Measurements from ENCODE around the gene ALG12. TPM values are rescaled to one million over a fixed set of nuclear protein-coding genes. Genes with fewer than 3 reads are reported as not detected.

ALG12 gene
- total and polyA plus RNA-seq, 2 donors (not counting 1 experiment from before 2014, with no cell fraction given): 15.2 to 16.6 TPM

- no peak overlapping the region for H3K27ac ChIP-seq (ENCODE audit: low read length in 2 of 2)
- peaks cover 0 to 8% (median 2%) of the 10 kb centered on the region in 4 experiments for H3K27me3 ChIP-seq (replicated peaks in 1 of 4; ENCODE audit: control extremely low read depth in 1 of 4, control insufficient read depth in 3 of 4, insufficient read depth in 4 of 4, low read length in 3 of 4)
- Mint-ChIP-seq H3K4me1 (peaks cover 42% of the 10 kb centered on the region), H3K27me3 (peaks cover 12% of the 10 kb centered on the region), H3K9me3 (ENCODE audit: insufficient read depth) (no peaks in the 10 kb centered on the region), H3K27ac (peak overlapping the region; percentile 46), H3K4me3 (peak overlapping the region; percentile 76)
- peaks cover 60% of the 10 kb centered on the region for H3K79me2 ChIP-seq (ENCODE audit: control insufficient read depth, insufficient read depth, low read length)
- peaks cover 0 to under 1% (median 0%) of the 10 kb centered on the region in 3 donors for H3K9me3 ChIP-seq (ENCODE audit: control extremely low read depth in 1 of 3, control insufficient read depth in 2 of 3, insufficient read depth in 1 of 3, low read length in 2 of 3)
- intact Hi-C loops (cut with micrococcal nuclease): no loop called here
- DNase-seq (no peak), ATAC-seq (ENCODE audit: low read depth) (no peak)
- H3K4me3 ChIP-seq (ENCODE audit: control extremely low read depth in 1 of 5, extremely low read depth in 1 of 5, insufficient read depth in 1 of 5, low read depth in 2 of 5, low read length in 4 of 5): no peak overlapping the region
- POLR2A ChIA-PET: interaction anchor here (0.6 kb wide), 1 partner anchor 23 kb away, joined by 4 read pairs; no protein-coding TSS in a partner anchor
- H4K20me1 ChIP-seq (ENCODE audit: control insufficient read depth, insufficient read depth, low read length, poor library complexity, severe bottlenecking): peaks cover 54% of the 10 kb centered on the region
- CTCF ChIA-PET: interaction anchor here (0.6 to 1.6 kb wide), 4 partner anchors 18 to 349 kb away, joined by 3 to 5 read pairs (median 4); no protein-coding TSS in a partner anchor
- H2AFZ ChIP-seq (ENCODE audit: insufficient read depth, low read depth, low read length, poor library complexity, severe bottlenecking): no peak overlapping the region
- peak overlapping the region; percentile 74 for H3K9ac ChIP-seq (ENCODE audit: low read length)
- TF ChIP-seq EZH2 (IDR thresholded peaks at IDR 0.05; ENCODE audit: borderline replicate concordance, insufficient read depth, low read depth, low read length, poor library complexity, severe bottlenecking) (no peak), CTCF (IDR thresholded peaks at IDR 0.05) (no peak)
- peak overlapping the region; percentile 90 for H3K4me2 ChIP-seq (replicated peaks; ENCODE audit: low read depth, low read length, poor library complexity, severe bottlenecking)
- H3K4me1 ChIP-seq (ENCODE audit: control insufficient read depth in 2 of 2, insufficient read depth in 2 of 2, low read length in 2 of 2): peaks cover 13 to 26% of the 10 kb centered on the region in 2 donors
- H3K36me3 ChIP-seq (replicated peaks in 1 of 2; ENCODE audit: control extremely low read depth in 1 of 2, control insufficient read depth in 1 of 2, extremely low read depth in 1 of 2, insufficient read depth in 2 of 2, low read length in 1 of 2): no peaks in the 10 kb centered on the region
- 69% methylated on average over 6 of the region's 9 CpGs for WGBS (ENCODE audit: insufficient coverage)
Observed at GRCh38 chr22:49855251-49855911, 62.9 kb downstream of the ALG12 start.

All from B cell (primary cell).